Measurements from ENCODE around the gene EBF3.

Gene EBF3, protein sequence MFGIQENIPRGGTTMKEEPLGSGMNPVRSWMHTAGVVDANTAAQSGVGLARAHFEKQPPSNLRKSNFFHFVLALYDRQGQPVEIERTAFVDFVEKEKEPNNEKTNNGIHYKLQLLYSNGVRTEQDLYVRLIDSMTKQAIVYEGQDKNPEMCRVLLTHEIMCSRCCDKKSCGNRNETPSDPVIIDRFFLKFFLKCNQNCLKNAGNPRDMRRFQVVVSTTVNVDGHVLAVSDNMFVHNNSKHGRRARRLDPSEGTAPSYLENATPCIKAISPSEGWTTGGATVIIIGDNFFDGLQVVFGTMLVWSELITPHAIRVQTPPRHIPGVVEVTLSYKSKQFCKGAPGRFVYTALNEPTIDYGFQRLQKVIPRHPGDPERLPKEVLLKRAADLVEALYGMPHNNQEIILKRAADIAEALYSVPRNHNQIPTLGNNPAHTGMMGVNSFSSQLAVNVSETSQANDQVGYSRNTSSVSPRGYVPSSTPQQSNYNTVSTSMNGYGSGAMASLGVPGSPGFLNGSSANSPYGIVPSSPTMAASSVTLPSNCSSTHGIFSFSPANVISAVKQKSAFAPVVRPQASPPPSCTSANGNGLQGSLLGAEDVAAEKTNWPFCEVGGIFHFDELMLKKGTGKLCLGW

GRCh38 chr10:129963641-129964501, at the start of gene EBF3:
Gene EBF3 (minus strand): TSS chr10:129964274. CDS start chr10:129963768, 506 bp downstream.
- 0 out of 2 replicates have a peak, but pooled peaks have one; percentile 14 for TF ChIP-seq CREB1 (IDR thresholded peaks at IDR 0.05; ENCODE audit: low read depth)
- TF ChIP-seq ZBTB7A (IDR thresholded peaks at IDR 0.05; ENCODE audit: low read depth) = peak; percentile 39; the same call in 1 of the 2 replicates
- no peak for TF ChIP-seq TCF12 (IDR thresholded peaks at IDR 0.05; ENCODE audit: low read depth)

DNA sequence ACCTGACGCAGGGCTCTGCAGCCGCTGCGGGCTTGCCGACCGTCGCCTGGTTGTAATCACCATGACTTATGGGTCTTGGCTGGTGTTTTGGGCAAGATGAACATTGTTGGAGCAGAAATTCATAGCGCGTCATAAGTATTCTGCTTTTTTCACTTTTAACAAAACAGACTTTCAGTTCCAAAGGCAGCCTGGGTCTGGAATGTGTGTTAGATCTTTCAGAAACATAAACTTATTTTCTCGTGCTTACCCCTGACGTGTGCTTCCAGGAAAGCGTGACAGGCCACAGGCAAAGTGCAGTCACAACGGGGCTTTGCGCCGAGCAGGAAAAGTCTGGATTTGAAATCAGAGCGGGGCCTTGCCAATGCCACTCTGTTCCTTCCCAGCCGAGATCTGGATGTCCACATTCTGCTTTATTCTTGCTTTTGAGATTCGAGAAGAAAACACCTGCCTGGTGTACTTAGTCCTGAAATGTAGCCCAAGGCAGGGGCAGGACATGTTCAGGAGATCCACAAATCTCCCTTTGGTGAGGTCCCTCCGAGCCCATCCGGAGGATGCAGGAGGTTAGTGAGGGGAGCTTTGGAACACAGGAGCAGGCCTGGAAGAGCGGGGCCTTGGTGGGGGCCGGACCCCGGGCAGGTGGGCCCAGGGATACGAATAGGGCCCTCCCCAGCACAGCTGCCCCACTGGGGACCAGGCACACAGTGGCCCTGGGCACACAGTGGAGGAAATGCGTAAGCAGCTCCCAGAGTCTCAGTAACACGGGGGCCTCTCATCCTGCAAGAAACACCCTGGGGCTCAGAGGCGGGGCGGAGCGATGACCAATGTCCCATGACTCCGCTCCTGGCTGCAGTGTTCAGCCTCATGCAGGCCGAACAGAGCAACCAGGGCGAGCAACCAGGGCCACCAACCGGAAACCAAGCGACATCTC, 49.5 kb upstream of the EBF3 start:
- TF ChIP-seq EGR1 (IDR thresholded peaks at IDR 0.05) (no peak), TAF1 (IDR thresholded peaks at IDR 0.05; ENCODE audit: low read depth) (no peak), YY1 (IDR thresholded peaks at IDR 0.05; ENCODE audit: low read depth) (no peak), CREB1 (IDR thresholded peaks at IDR 0.05; ENCODE audit: low read depth) (no peak), MAX (IDR thresholded peaks at IDR 0.05) (no peak), EP300 (IDR thresholded peaks at IDR 0.05; ENCODE audit: borderline replicate concordance) (no peak), TCF12 (IDR thresholded peaks at IDR 0.05; ENCODE audit: low read depth) (no peak), NFIC (IDR thresholded peaks at IDR 0.05) (no peak), FOXM1 (IDR thresholded peaks at IDR 0.05; ENCODE audit: borderline replicate concordance, low read depth) (no peak), CEBPB (IDR thresholded peaks at IDR 0.05) (no peak), TEAD4 (IDR thresholded peaks at IDR 0.05) (no peak), REST (IDR thresholded peaks at IDR 0.05; ENCODE audit: low read depth) (no peak), ZBTB7A (IDR thresholded peaks at IDR 0.05; ENCODE audit: low read depth) (no peak), RAD21 (IDR thresholded peaks at IDR 0.05; ENCODE audit: low read depth) (no peak)
- TF ChIP-seq, protein P1, sequence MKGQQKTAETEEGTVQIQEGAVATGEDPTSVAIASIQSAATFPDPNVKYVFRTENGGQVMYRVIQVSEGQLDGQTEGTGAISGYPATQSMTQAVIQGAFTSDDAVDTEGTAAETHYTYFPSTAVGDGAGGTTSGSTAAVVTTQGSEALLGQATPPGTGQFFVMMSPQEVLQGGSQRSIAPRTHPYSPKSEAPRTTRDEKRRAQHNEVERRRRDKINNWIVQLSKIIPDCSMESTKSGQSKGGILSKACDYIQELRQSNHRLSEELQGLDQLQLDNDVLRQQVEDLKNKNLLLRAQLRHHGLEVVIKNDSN (IDR thresholded peaks at IDR 0.05) = no peak

DNA sequence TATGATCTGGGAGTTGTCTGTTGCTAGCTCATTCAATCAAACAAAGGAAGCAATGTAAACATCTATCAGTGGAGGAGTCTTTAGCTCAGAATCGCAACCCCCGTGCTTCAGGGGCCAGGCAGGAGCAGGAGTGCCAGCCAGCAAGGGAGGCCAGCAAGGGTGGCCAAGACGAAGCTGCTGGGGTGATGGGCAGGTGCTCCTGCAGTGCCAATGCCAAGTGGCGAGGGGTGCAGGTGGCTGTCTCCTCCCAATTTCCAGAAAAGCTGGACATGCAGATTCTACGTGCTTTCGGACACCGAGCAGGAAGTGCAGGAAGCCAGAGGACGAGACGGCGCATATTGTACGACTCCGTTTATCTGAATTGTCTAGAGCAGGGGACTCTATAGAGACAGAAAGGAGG, 48.1 kb upstream of the EBF3 start:
- TF ChIP-seq CEBPB (IDR thresholded peaks at IDR 0.05) (no peak), TCF12 (IDR thresholded peaks at IDR 0.05; ENCODE audit: low read depth) (no peak), NFIC (IDR thresholded peaks at IDR 0.05) (no peak), EGR1 (IDR thresholded peaks at IDR 0.05) (no peak), TEAD4 (IDR thresholded peaks at IDR 0.05) (no peak), YY1 (IDR thresholded peaks at IDR 0.05; ENCODE audit: low read depth) (no peak), MAX (IDR thresholded peaks at IDR 0.05) (no peak), REST (IDR thresholded peaks at IDR 0.05; ENCODE audit: low read depth) (no peak), TAF1 (IDR thresholded peaks at IDR 0.05; ENCODE audit: low read depth) (no peak), FOXM1 (IDR thresholded peaks at IDR 0.05; ENCODE audit: borderline replicate concordance, low read depth) (no peak), ZBTB7A (IDR thresholded peaks at IDR 0.05; ENCODE audit: low read depth) (no peak)
- TF ChIP-seq, protein P1 (IDR thresholded peaks at IDR 0.05) = no peak

DNA sequence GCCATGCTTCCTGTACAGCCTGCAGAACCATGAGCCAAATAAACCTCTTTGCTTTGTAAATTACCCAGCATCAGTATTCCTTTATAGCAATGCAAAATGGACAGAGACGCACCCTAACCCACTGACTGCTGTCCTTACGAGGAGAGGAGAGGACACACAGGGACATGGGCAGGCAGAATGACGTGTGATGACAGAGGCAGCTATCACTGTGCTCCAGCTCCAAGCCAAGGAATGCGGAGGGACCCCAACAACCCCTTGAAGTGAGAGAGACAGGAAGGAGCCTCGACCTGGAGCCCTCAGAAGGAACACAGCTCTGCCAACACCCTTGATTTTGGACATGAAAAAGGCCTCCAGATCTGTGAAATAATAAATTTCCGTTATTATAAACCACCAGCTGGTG, 46.6 kb upstream of the EBF3 start:
- TF ChIP-seq TCF12 (IDR thresholded peaks at IDR 0.05; ENCODE audit: low read depth) = no peak
- TF ChIP-seq ZBTB7A (IDR thresholded peaks at IDR 0.05; ENCODE audit: low read depth) = no peak
- TF ChIP-seq TEAD4 (IDR thresholded peaks at IDR 0.05) = no peak
- TF ChIP-seq, protein P1 (IDR thresholded peaks at IDR 0.05) = no peak
- no peak for TF ChIP-seq CEBPB (IDR thresholded peaks at IDR 0.05)
- TF ChIP-seq RAD21 (IDR thresholded peaks at IDR 0.05; ENCODE audit: low read depth) = no peak

Measured in Ishikawa (cell line).